ENCODE results near the gene PAMR1.

Gene PAMR1

GRCh38 chr11:35433588-35433987 is 91.8 kb downstream of the PAMR1 start:
- DNase-seq, result no peak

- no peak for DNase-seq
Observed at GRCh38 chr11:35432464-35432863, 93.0 kb downstream of the PAMR1 start.

DNA sequence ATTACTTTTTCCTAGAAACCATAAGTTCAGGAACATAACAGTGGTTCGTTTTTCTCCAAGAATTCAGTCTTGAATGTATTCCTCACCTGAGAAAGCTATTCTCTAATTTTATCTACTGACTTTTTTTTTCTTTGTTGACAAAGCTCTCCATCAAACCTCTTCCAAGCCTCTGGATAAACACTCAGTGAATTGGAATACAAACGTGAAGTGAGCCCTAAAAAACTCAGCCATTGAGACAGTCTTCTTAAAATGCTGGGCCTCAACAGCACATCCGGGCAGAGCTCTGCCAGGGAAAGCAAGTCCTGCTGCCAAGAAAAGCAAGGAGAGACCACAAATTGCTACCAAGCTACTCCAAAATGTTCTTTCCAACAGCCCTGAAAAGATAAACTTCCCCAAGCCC is 98.3 kb downstream of the PAMR1 start:
- DNase-seq, result no peak

GRCh38 chr11:35426351-35426750 is 99.1 kb downstream of the PAMR1 start:
- no peak for DNase-seq

DNA sequence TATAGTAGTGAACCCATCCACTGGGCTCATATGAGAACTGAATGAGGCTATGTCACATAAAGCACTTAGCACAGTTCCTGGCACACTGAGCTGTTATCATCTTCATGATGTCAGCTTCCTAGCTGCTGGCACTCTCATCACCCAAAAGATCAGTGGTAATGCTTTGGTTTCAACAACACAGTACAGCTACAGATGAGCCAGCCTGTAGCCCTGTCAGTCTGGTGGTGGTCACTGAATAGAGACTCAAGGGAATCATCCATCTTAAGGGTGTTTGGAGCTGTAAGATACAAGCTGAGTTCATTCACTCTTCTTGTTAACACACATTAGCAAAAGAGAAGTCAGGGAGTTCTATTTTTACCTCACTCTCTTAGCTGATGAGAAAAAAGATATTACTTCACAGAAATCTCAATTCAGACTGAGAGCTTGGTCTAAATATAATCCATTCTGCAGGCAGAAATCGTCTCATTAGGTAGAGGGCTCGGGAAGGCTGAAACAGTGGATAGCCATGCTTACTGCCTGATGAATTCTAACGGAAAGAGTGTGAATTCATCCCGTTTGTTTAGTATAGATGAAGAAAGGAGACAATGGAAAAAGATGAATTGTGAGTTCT is 99.7 kb downstream of the PAMR1 start:
- DNase-seq, result no peak

GRCh38 chr11:35424157-35424940 is 101.1 kb downstream of the PAMR1 start:
- DNase-seq, result no peak

DNA sequence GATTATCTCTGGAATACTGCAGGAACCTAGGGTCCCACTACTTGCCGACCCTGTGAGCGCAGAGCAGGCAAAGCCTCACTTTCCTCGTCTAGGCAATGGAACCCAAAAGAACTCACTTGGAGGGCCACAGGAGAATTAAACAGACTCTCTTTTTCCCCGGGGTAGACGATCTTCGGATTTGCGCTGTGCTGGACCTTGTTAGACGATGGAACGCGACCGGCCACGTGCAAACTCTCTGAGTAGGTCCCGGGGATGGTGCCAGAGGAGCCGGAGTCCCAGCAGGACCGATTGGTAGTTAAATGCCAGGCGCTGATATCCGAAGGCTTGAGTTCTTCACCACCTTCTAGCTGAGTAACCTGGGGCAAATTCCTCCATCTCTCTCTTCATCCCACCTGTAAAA is 105.0 kb downstream of the PAMR1 start:
- no peak for DNase-seq

DNA sequence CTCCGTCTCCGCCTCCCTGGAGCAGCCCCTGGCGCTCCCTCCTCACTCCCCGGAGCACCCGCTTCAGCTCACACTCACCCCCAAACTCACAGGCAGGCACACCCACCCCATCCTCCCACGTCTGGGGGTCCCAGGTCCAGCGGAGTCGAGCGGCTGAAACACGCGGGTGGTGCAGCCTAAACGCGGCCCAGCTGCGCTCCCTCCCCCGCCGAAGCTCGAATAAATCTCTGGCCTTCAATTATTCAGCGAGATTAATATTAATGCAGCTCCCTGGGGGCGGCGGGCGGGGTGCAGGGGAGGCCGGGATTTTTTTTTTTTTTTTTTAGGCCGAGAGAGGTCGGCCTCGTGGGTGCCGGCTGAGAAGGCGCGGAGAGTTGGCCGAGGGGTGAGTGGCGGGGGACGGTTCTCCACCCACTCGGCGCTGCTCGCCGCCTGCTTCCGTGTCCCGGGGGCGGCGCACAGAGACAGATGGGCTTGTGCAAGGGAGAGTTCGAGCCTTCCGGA is 105.5 kb downstream of the PAMR1 start:
- DNase-seq, result no peak

GRCh38 chr11:35419184-35419829 is 106.1 kb downstream of the PAMR1 start, which contains the start of gene SLC1A2:
TSS of gene SLC1A2 (minus strand) at chr11:35419558. CDS start at chr11:35418966, 592 bp downstream.
- no peak for DNase-seq

- no peak for DNase-seq
Observed at GRCh38 chr11:35418282-35419183, 106.9 kb downstream of the PAMR1 start.

- no peak for DNase-seq
Observed at GRCh38 chr11:35415487-35415886, 109.9 kb downstream of the PAMR1 start.

- DNase-seq, result no peak
Observed at GRCh38 chr11:35414776-35415175, 110.6 kb downstream of the PAMR1 start.

DNA sequence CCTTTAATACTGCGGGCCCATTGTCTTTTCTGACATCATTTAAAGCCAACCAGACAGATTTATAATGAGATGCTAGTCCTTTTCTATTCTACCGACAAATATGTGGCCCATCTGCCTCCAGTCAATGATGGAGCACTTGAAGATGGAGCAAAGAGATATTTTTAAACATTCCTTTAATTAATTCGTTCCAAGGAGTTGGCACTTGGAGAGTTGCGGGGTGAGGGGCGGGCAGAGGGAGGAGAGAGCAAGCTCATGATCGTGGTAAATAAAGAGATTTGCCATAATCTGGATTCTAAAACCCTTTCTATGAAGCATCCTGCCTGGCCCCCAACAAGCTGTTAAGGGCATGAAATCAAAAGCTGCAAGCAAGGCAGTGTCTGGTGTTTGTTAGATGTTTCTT is 111.1 kb downstream of the PAMR1 start:
- DNase-seq, result no peak

GRCh38 chr11:35413598-35413997 is 111.8 kb downstream of the PAMR1 start:
- no peak for DNase-seq

DNA sequence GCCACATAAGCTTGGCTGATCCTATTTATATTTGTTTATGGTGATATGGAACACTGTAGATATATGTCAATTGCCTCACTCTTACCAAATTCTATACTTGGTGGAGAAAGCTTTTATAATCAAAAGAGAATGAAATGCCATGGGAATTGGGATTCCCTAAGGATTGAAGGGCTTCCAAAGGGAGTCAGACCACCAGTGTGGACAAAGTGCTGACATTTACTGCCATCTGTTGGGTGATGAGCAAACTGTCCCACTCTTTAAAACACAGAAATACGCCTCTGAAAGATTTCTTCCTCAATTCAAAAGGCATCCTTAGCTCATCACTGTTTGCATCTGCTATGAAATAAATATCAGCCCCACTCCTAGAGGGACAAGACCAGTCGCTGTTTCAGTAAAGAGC is 113.1 kb downstream of the PAMR1 start:
- DNase-seq, result no peak

DNA sequence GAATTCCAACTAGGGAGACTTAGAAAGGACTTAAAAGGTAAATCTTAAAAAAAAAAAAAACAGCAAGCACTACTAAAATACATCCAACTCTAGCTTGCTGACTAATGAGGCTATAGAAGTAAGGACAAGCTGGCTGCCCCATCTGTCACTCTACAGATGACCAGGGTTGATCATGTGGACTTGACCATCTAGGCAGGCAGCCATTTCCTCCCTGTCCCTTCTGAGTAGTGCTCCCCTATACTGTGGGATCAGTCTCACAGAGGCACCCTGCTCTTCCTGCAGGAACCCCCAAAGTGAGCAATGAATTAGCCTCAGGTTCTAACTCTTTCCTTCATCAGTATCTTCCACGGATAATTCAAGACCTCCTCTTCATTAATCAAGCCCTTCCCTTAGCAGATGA is 118.4 kb downstream of the PAMR1 start:
- no peak for DNase-seq

- DNase-seq, result no peak
Observed at GRCh38 chr11:35404388-35404775, 121.0 kb downstream of the PAMR1 start.

DNA sequence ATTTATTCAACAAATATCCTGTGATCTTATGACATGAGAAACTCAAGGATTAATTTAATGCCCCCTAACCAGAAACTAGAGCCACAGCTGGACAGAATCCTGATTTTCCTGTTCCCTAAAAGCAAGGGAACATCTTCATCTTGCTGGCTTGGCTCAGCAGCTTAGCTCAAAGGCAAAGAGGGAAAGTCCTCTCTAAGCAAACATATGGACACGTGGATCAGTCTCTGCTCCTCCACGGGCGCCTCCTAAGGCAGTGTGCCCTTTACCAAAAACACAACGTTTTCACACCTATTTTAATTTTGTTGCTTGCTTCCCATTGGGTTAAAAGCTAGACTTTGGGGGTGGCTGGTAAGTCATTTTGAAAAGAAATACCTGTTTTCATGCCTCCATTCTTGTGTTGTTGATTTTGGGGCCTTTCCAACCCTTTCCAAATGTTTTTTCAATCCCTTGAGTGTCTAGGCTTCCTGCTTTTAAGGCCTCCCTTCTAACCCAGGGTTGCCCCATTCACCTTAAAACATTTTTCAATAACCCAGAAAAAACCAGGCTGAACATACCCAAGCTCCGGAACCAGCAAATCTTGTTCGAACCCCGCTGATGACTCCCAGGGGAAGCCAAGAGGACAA is 121.5 kb downstream of the PAMR1 start:
- no peak for DNase-seq

- DNase-seq, result no peak
Observed at GRCh38 chr11:35402751-35403660, 122.4 kb downstream of the PAMR1 start.

DNA sequence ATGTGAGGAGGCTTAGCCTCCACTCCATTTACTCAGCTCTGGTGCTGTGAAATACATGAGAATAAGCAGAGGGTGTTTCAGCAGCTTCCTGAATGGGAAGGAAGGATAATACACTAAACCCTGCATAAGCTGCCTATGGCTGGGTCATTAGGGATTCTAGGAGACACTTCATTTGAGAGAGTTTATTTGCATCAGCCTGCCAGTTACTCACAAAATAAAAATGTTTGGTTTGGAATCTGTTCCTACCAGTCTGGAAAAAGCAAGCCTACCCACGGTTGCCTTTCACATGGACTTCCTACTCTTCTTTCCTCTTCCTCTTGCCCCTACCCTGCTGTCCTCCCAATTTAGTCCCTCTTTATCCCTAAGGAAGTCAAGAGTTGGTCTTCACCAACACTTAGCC is 126.5 kb downstream of the PAMR1 start:
- DNase-seq, result no peak

- no peak for DNase-seq
Observed at GRCh38 chr11:35394941-35395340, 130.5 kb downstream of the PAMR1 start.

All from CD4-positive, alpha-beta T cell treated with Interleukin-12 subunit alpha and Interleukin-12 subunit beta, for 1 hour (primary cell).